ENCODE data around the gene PLB1.
A peak's percentile ranks its signal among the peaks of the same experiment; 100 is the strongest.

The PLB1 gene

DNA sequence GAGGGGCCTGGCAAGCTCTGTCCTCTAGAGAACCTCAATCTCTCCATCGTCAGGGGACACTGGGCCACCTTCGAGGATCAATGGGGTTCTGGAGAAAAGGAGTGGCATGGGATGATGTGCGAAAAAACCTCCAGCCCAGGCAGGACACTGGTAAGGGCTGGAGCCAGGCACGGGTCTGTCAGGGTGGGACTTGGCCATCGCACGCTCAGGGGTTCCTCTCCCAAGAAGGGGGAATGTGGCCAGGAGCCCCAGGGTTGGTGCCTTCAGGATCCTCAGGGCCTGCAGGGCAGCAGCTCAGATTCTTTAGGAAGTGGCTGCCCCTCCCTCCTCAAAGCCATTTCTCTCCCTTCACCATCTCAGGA, 46.8 kb upstream of the PLB1 start:
- TF ChIP-seq, protein P1, sequence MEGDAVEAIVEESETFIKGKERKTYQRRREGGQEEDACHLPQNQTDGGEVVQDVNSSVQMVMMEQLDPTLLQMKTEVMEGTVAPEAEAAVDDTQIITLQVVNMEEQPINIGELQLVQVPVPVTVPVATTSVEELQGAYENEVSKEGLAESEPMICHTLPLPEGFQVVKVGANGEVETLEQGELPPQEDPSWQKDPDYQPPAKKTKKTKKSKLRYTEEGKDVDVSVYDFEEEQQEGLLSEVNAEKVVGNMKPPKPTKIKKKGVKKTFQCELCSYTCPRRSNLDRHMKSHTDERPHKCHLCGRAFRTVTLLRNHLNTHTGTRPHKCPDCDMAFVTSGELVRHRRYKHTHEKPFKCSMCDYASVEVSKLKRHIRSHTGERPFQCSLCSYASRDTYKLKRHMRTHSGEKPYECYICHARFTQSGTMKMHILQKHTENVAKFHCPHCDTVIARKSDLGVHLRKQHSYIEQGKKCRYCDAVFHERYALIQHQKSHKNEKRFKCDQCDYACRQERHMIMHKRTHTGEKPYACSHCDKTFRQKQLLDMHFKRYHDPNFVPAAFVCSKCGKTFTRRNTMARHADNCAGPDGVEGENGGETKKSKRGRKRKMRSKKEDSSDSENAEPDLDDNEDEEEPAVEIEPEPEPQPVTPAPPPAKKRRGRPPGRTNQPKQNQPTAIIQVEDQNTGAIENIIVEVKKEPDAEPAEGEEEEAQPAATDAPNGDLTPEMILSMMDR (conservative IDR thresholded peaks at IDR 0.05; ENCODE audit: control insufficient read depth, insufficient read depth, low read depth, low read length), result no peak
- no peak for DNase-seq (ENCODE audit: low read depth)
- no peak overlapping the region for H3K4me3 ChIP-seq (ENCODE audit: control insufficient read depth, low read depth, low read length)

DNA sequence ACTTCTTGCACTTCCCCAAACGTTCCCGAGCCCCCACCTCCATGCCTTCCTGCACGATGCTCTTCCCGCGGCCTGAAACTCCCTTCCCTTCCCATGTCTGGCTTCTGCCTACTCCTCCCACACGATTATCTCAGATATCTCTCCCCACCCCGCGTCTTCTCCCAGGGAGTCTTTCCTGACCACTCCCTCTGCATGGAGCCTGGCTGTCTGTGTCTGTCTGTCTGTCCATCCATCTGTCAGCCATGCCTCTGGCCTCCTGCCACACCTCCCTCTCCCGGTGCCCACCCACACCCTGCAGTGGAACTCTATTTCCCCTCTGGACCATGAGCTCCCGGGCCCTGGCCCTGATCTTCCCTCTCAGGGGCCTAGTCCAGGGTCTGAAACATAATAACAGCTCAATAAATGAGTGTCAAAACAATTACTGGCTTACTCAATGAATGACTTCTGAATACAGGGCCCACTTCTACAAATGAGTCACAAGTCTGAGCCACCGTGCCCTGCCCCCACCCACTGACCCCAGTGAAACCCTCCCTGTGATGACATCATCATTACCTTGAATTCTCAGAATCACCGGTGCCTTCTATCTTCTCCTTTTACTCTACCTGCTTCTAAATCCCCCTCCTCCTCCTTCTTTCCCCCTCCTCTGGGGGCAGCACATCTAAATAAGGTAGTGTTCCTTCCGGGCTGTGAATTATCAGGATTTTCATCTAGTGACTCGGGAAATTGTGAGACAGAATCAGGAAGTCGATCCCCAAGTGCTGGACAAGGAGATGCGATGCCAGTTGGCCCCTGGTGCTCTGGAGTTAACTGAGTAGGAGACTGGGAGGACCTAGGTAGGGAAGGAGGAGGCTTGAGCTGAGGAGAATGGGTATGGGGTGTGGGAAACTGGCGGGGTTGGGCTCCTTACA, 46.1 kb upstream of the PLB1 start:
- TF ChIP-seq, protein P1 (conservative IDR thresholded peaks at IDR 0.05; ENCODE audit: control insufficient read depth, insufficient read depth, low read depth, low read length), result no peak
- H3K4me3 ChIP-seq (ENCODE audit: control insufficient read depth, low read depth, low read length), result no peak overlapping the region
- DNase-seq (ENCODE audit: low read depth), result peak; percentile 67

DNA sequence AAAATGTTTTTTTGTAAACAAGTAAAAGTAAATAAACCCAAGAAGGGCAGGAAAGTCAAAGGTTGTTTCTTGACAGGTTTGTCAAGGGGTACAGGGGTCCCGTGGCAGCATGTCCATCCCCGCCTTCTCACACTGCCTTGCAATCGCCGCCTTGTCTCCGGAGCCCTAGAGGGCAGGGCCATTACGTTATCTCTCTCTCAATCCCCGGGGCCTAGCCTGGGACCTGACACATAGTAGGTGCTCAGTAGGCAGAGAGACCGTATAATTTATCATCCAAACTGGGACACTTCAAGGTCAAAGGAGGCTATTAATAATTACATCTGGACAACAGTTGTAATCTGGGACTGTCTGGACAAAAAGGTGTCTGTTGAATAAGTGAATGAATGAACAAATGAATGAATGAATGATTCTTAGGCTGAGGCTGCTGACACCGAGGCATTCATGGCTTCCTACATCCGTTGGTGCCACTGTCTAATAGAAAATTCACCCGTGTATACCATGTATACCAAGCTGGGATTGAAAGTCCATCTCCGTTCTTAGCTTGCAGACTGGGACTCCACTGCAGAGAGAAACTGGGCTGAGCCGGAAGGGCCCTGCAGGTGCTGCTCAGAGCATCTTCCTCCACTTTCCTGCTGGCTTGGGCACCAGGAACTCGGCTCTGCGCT, 44.8 kb upstream of the PLB1 start:
- no peak overlapping the region for H3K4me3 ChIP-seq (ENCODE audit: control insufficient read depth, low read depth, low read length)
- TF ChIP-seq, protein P1 (conservative IDR thresholded peaks at IDR 0.05; ENCODE audit: control insufficient read depth, insufficient read depth, low read depth, low read length), result no peak
- DNase-seq (ENCODE audit: low read depth), result no peak

DNA sequence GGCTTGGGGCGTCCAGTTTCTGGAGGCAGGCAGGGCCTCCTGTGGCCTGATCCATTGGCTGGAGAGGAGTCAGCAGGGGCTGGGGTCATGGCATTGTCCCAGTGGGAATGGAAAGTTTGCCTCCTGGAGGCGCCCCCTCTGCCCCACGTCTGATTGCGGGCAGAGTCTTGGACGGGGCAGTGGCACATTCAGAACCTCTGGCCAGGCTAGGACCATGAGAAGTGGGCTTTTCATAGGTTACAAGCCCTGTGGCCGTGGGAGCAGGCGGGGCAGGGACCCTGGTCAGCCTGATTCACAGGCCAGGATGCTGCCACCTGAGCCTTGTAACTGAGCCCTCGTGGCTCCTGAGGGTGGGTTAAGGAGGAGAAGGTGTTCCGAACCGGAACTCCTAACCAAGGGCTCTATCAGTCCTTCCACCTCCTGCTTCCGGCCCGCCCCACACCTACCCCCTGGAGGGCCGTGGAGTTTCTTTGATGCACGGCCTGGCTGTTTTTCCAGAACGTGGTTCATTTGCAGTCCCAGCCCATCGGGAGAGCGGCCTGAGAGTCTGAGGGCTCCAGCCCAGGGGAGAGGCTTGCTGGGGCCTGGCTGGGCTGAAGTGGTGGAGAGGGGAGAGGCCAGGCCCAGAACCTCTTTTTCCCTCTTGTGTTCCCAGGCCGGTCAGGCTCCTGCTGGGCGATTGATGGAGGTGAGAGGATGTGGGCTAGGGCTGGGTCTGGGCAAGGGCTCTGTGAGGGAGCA, 43.9 kb upstream of the PLB1 start:
- TF ChIP-seq, protein P1 (conservative IDR thresholded peaks at IDR 0.05; ENCODE audit: control insufficient read depth, insufficient read depth, low read depth, low read length), result no peak
- no peak for DNase-seq (ENCODE audit: low read depth)
- H3K4me3 ChIP-seq (ENCODE audit: control insufficient read depth, low read depth, low read length), result no peak overlapping the region

DNA sequence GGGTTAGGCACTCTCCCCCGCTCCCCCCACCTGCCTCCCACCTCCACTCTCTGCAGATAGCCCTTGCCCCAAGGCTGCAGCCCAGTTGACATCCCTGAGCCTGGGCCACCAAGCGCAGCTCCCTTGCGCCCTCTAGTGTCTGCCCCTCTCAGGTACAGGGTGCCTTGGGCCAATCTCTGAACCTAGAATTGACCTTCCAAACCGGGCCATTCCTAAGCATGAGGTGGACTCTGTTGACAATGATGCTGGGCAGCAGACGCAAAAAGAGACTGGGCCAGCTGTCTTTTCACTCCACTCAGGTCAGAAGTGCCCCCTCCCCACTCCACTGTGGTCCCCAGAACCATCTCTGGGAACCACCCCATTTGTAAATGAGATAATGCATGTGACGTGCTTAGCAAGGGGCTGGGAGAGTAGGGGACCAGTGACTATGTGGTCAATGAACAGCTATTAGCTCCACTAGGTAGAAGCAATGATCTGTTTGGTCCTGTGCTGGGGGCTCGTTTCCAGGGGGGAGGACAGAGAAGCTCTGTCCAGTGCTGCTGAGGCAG, 43.3 kb upstream of the PLB1 start:
- H3K4me3 ChIP-seq (ENCODE audit: control insufficient read depth, low read depth, low read length), result no peak overlapping the region
- TF ChIP-seq, protein P1 (conservative IDR thresholded peaks at IDR 0.05; ENCODE audit: control insufficient read depth, insufficient read depth, low read depth, low read length), result peak; percentile 96
- DNase-seq (ENCODE audit: low read depth), result peak; percentile 54

DNA sequence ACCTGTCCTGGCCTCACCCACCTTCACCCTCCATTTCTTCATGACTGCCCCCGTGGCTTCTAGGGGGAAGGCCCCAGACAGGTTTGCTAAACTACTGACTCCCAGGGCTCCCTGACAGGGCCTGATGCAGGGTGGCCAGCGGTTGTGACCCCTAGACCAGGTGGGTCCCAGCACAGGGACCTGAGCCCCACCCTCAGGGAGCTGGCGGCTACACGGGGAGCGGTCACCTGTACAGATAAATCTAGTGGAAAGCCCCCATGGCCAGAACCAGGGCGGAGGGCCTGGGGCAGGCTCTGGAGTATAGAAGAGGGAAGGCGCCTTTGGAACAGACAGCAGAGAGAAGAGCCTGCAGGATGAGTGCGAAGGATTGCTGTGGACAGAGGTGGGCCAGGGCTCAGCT, 42.5 kb upstream of the PLB1 start:
- DNase-seq (ENCODE audit: low read depth), result no peak
- H3K4me3 ChIP-seq (ENCODE audit: control insufficient read depth, low read depth, low read length), result no peak overlapping the region
- TF ChIP-seq, protein P1 (conservative IDR thresholded peaks at IDR 0.05; ENCODE audit: control insufficient read depth, insufficient read depth, low read depth, low read length), result no peak
